Activated T-cell treated with anti-CD3 and anti-CD28 coated beads for 24 hours (primary cell): ENCODE data around the gene MEF2A.

Experiments
- DNase-seq: peaks from one replicate; pipeline ENCODE4 v3.0.0-alpha.2; 2020; ENCODE audit warnings: low read depth

The MEF2A gene

GRCh38 chr15:99706557-99707303 lies 140.9 kb downstream of the MEF2A start:
- no peak for DNase-seq

DNA sequence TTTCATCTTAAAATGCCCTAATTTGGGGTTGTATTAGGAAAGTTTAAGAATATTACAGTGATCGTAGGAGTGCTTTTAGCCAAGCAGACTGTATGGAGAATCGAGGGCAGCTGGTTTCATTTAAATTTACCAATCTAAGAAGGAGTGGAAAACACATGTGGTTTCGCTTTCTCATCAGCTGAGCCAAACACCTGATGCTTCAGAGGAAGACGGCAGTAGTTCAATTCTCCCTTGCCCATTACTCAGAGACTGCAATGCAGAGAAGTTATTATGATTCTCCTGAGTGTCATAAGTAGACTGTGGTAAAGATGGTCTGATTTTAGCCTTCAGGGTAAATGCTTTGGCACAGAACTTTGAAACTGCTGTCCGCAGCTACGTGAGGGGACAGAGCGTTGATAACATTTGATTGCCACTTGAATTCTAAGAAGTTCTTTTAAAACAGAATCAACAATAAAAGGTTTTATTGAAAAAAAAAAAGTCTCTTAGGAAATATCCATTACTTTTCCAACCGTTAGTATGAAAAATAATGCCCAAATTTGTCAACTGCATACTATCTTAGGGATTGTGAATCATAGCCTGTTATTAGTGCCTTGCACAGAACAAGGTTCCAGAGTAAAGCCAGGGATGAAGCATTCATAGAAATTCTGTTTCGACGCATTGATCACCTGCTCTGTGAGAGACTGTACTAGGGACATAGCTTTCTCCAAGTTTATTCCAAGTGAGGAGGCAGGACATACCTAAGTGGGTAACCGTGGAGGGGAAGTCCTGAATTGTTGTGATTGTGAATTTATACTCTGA lies 141.9 kb downstream of the MEF2A start:
- no peak for DNase-seq

GRCh38 chr15:99708563-99708962 lies 142.8 kb downstream of the MEF2A start:
- no peak for DNase-seq

GRCh38 chr15:99709243-99709986 lies 143.6 kb downstream of the MEF2A start:
- no peak for DNase-seq

DNA sequence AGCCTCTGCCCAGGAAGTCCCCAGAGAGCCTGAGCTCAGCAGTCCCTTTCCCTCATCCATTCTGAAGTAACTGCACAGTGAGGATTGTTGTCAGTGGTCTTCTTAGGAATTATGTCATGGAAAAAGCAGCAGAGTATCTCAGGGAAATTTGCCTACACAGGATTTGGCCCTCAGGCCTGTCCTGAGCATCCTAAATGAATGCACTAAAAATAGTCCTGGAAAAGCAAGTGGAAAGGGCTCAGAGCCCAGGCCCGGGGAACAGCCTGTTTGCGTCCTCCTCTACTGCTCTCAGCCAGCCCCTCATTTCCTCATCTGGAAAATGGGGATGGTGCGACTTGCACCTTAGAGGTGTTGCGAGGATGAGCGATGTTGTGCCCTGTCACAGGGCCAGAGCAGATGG lies 145.8 kb downstream of the MEF2A start:
- no peak for DNase-seq

DNA sequence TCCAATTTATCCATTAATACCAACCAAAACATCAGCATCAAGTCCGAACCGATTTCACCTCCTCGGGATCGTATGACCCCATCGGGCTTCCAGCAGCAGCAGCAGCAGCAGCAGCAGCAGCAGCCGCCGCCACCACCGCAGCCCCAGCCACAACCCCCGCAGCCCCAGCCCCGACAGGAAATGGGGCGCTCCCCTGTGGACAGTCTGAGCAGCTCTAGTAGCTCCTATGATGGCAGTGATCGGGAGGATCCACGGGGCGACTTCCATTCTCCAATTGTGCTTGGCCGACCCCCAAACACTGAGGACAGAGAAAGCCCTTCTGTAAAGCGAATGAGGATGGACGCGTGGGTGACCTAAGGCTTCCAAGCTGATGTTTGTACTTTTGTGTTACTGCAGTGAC lies 146.6 kb downstream of the MEF2A start:
- no peak for DNase-seq

- DNase-seq: no peak
Measured at GRCh38 chr15:99716540-99717095, 150.8 kb downstream of the MEF2A start.

DNA sequence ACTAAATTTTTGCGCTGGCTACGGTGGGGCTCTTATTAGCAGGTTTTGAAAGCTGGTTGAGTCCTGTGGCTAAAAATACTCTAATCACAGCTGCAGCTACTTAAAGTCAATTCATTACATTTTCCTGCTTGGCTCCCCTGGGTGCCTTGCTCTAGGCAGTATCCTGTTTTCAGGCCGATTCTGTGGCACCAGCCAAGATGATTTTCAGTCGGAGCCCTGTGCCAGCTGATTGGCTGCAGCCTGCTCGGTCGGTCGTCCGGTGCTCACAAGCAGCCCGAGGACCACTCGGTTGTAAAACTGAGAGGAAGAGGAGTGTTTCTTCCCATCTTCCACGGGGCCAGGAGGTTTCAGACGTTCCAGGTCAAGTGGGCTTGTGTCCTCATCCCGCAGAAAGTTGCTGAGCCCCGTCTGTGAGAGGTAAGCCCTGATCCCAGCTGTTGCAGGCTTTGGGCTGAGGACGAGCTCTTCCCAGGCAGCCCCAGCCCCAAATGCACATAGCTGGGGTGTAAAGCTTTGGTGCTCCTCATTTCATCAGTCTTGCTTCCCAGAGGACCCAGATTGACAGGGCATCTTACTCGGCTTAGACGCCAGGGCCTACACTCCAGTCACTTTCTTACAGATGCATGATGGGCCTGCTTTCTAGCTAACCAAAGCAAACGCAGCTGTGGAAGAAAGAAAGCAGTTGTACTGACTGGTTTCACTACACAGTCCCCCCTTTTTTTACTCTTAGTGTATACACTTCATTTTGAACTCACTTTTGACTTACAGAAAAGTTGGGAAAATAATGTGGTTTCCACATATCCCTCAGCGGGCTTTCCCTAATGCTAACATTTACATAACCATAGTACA lies 151.6 kb downstream of the MEF2A start:
- no peak for DNase-seq

DNA sequence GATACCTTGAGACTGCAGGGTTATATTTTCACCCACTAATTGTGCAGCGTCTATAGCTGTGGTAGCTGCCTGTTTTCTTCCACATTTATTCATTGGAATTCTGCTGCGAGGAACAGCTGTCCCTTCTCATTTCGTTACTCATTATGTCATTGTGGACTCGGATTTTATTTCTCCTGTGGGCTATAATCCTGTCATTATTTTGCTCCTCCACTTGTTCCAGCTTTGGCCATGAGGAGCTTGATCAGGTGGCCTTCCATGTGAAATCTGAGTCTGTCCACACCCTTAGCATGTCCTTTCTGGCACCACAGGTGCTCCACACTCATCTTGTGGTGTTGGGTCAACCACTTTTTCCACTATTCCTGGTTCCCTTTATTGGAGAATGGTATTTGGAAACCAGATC lies 152.6 kb downstream of the MEF2A start:
- DNase-seq: no peak

- no peak for DNase-seq
Measured at GRCh38 chr15:99719096-99719541, 153.3 kb downstream of the MEF2A start.

GRCh38 chr15:99720533-99720932 lies 154.7 kb downstream of the MEF2A start:
- DNase-seq: no peak

DNA sequence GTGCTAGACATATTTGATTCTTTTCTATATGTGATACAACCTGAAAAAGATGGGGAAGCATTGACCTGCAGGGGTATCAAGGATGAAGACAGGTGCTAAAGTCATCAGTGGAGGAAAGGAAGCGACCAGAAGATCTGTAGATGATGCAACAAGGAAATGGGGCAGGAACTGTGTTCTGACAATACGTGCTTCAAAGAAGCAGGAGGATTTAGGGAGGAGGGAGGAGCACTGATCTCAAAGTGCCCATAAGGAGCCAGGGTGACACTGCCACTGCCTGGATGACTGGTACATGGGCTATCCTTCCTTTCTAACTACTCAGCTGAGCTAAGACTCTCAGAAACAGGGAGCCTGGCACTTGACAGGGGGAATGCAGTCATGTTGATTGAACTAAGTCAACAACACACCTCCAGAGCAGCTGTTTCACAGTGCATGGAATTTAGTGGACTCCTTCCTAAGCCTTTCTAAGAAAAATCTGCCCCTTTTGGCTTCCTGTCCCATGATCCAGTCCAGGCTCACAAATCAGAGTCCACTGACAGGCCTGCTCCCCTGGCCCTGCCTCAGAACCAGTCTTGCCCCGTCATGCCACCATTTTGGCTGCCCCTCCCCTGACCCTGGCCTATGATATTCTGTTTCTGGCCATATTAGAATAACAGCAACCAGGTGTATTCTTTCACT lies 155.5 kb downstream of the MEF2A start:
- no peak for DNase-seq

DNA sequence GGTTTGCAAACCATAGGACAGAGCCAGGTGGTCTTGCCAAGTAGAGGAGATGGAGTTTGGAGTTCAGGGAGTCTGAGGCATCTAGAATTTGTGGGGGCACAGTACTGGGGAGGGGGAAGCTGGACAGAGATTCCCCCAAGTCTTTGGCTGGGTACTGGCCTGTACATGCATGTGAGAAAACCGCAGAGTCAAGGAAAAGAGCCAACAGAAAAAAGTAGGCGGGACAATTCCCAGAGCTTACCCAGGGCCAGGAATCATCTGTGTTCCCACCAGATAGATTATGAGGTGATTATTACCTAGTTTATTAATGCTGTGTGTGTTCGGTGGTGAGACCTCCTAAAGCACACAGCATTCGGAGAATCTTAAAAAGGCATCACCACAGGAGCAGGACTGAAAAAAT lies 156.1 kb downstream of the MEF2A start:
- no peak for DNase-seq

DNA sequence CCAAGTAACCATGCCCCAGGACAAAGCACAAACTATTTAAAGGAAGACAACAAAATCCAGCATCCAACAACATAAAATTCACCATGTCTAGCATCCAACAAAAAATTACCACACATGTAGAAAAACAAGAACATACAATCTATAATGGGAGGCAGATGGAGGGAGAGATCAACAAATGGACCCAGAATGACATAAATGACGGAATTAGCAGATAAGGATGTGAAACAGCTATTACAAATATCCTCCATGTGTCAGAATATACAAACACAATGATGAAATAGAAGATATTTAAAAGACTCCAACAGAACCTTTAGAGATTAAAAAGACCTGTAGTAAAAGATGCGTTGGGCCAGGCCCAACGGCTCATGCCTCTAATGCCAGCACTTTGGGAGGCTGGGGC lies 156.6 kb downstream of the MEF2A start:
- DNase-seq: no peak

- no peak for DNase-seq
Measured at GRCh38 chr15:99726333-99726732, 160.5 kb downstream of the MEF2A start.

DNA sequence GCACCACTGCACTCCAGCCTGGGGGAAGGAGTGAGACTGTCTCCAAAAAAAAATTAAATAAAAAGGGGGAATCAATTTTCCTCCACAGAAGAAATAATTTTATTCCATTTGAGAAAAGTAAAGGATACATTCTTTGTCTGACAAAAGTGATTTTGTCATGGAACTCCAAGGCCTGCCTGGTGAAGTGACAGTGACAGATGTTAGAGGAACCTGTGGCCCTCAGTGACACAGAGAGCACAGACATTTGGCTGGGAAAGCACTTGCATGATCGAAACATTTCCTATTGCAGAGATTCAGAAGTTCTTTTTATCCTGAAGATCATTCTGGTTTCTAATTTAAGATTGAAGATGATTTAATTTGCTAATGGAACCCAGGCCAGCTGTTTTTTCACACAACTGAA lies 161.5 kb downstream of the MEF2A start:
- DNase-seq: no peak

GRCh38 chr15:99727733-99728132 lies 161.9 kb downstream of the MEF2A start:
- no peak for DNase-seq

GRCh38 chr15:99728916-99729315 lies 163.1 kb downstream of the MEF2A start:
- no peak for DNase-seq

DNA sequence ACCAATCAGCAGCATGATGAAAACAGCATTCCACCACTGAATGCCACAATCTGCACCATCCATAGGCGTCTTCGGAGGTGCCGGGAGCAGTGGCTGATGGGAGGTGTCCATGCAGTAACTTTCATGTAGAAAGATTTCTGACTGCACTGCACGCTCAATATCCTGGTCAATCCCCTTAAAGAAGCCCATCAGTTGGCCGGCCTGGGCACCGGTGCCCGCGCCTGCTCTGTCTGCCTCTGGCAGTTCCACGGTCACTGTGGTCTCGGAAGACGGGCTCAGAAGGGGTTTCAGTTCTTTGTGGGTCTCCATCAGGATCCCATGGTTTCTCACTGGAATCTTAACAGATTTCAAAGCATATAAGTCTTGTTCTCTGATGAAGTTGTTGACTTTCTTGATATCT lies 163.5 kb downstream of the MEF2A start:
- DNase-seq: no peak

- DNase-seq: no peak
Measured at GRCh38 chr15:99729920-99730319, 164.1 kb downstream of the MEF2A start.
